SU-DHL-6 (cell line): ENCODE measurements around the gene TEK.

Source experiments
- H2AFZ ChIP-seq: fragments of 200-600 bp; sonication (generic); 2 replicates; pipeline ENCODE4 v1.6.1; 2014; ENCODE audit warnings: low read depth, mild to moderate bottlenecking, moderate library complexity, mixed read lengths, antibody characterized with exemption, low read length; ENCODE audit not compliant: severe bottlenecking
- H3F3A ChIP-seq: fragments of 200-600 bp; shearing (Covaris generic); 2 replicates; pipeline ENCODE4 v1.6.0; 2016; ENCODE audit warnings: antibody characterized with exemption, mild to moderate bottlenecking; ENCODE audit not compliant: insufficient read depth
- H3K27ac ChIP-seq: fragments of 200-600 bp; sonication (generic); 2 replicates; pipeline ENCODE4 v1.5.1; 2016; ENCODE audit warnings: low read depth, mild to moderate bottlenecking, low read length, moderate library complexity, mixed read lengths
- H3K27me3 ChIP-seq: fragments of 200-600 bp; sonication (generic), shearing (Covaris generic); 2 replicates; pipeline ENCODE4 v1.6.0; 2014; ENCODE audit warnings: mild to moderate bottlenecking, low read length
- H3K36me3 ChIP-seq: fragments of 200-600 bp; sonication (generic); 2 replicates; pipeline ENCODE4 v1.6.1; 2014; ENCODE audit warnings: mild to moderate bottlenecking, low read length, mixed read lengths
- H3K4me2 ChIP-seq: fragments of 300-600, 200-600 bp; shearing (Covaris generic), sonication (generic); 2 replicates; pipeline ENCODE4 v1.6.0; 2014; ENCODE audit warnings: low read length, low read depth, mild to moderate bottlenecking; ENCODE audit not compliant: poor library complexity, severe bottlenecking
- H3K4me3 ChIP-seq: fragments of 200-600 bp; sonication (generic); 2 replicates; pipeline ENCODE4 v1.5.1; 2014; ENCODE audit warnings: antibody characterized with exemption, low read length, mild to moderate bottlenecking, mixed read lengths; ENCODE audit not compliant: insufficient read depth, poor library complexity, severe bottlenecking
- H3K79me2 ChIP-seq: fragments of 200-600 bp; sonication (generic); 2 replicates; pipeline ENCODE4 v1.6.1; 2014; ENCODE audit warnings: mild to moderate bottlenecking, low read length, moderate library complexity; ENCODE audit not compliant: insufficient read depth
- H3K9ac ChIP-seq: fragments of 200-600 bp; sonication (generic); 2 replicates; pipeline ENCODE4 v1.7.0; 2014; ENCODE audit warnings: mild to moderate bottlenecking, low read length
- H3K9me2 ChIP-seq: fragments of 200-600 bp; sonication (generic); replicated peaks from 2 replicates; pipeline ENCODE4 v1.6.1; 2014; ENCODE audit warnings: low read length; ENCODE audit not compliant: insufficient read depth
- H3K9me3 ChIP-seq: fragments of 200-600 bp; sonication (generic); 2 replicates; pipeline ENCODE4 v1.6.1; 2014; ENCODE audit warnings: low read length, mixed read lengths; ENCODE audit not compliant: insufficient read depth
- H4K20me1 ChIP-seq: fragments of 200-600 bp; sonication (generic); 2 replicates; pipeline ENCODE4 v1.6.1; 2014; ENCODE audit warnings: low read depth, mild to moderate bottlenecking, antibody characterized with exemption, low read length, moderate library complexity, mixed read lengths
- CTCF ChIP-seq: fragments of 200-600 bp; sonication (generic); IDR thresholded peaks from one replicate; pipeline ENCODE4 v1.5.1; 2017; ENCODE audit warnings: antibody characterized with exemption, mild to moderate bottlenecking, low read length, moderate library complexity; ENCODE audit not compliant: insufficient read depth, poor library complexity, severe bottlenecking
- EZH2phosphoT487 ChIP-seq: fragments of 200-600 bp; sonication (generic), shearing (Covaris generic); conservative IDR thresholded peaks from 2 replicates; pipeline ENCODE4 v1.6.1; 2018; ENCODE audit warnings: mild to moderate bottlenecking, antibody characterized with exemption, low read length, moderate library complexity, mixed read lengths

Gene TEK

GRCh38 chr9:27094640-27095298, 14.3 kb upstream of the TEK start:
- Histone ChIP-seq H3K9ac (no peak overlapping the region), H3K27ac (no peak overlapping the region), H2AFZ (no peak overlapping the region)

DNA sequence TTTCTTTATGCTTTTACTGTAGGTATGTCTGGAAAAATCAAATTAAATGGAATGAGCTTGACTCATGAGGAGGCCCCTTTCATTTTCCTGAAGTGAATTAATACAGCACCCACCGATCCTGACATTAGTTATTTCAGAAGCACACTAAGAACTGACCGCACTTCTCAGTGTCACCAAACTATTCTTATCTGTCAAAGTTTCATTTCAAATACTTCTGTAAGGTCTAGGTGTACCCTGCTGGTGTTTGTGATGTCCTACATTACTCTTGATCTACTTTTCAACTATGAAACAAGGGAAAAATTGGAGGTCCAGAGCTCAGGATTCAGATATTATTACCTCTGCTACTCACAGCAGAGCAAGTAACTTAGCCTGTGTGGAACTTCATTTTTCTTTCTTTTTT, 1.8 kb upstream of the TEK start:
- TF ChIP-seq EZH2phosphoT487: no peak
- no peak for TF ChIP-seq CTCF

More at GRCh38 chr9:27094640-27095298, 14.3 kb upstream of the TEK start:
- Histone ChIP-seq H4K20me1 (no peaks in the 10 kb centered on the region), H3K9me2 (no peaks in the 10 kb centered on the region), H3K4me3 (no peak overlapping the region), H3F3A (no peaks in the 10 kb centered on the region), H3K79me2 (no peaks in the 10 kb centered on the region), H3K27me3 (peaks cover 4% of the 10 kb centered on the region; the same call in 1 of the 2 replicates), H3K36me3 (no peaks in the 10 kb centered on the region), H3K4me2 (no peak overlapping the region), H3K9me3 (no peaks in the 10 kb centered on the region)
- TF ChIP-seq CTCF (no peak), EZH2phosphoT487 (no peak)

GRCh38 chr9:27109621-27110020, 596 bp downstream of the TEK start:
- H3K9ac ChIP-seq: no peak overlapping the region
- no peak overlapping the region for H3K4me3 ChIP-seq
- H3K9me3 ChIP-seq: no peaks in the 10 kb centered on the region
- no peaks in the 10 kb centered on the region for H4K20me1 ChIP-seq
- no peak overlapping the region for H3K4me2 ChIP-seq
- no peaks in the 10 kb centered on the region for H3K9me2 ChIP-seq
- H3K79me2 ChIP-seq: no peaks in the 10 kb centered on the region
- H2AFZ ChIP-seq: no peak overlapping the region
- TF ChIP-seq CTCF (no peak), EZH2phosphoT487 (no peak)
- H3K36me3 ChIP-seq: no peaks in the 10 kb centered on the region
- H3F3A ChIP-seq: no peaks in the 10 kb centered on the region
- H3K27me3 ChIP-seq: no peaks in the 10 kb centered on the region
- no peak overlapping the region for H3K27ac ChIP-seq

More for the DNA sequence above, 1.8 kb upstream of the TEK start:
- H3K79me2 ChIP-seq: no peaks in the 10 kb centered on the region
- no peak overlapping the region for H3K27ac ChIP-seq
- no peaks in the 10 kb centered on the region for H3K36me3 ChIP-seq
- no peak overlapping the region for H3K4me2 ChIP-seq
- no peaks in the 10 kb centered on the region for H3F3A ChIP-seq
- H2AFZ ChIP-seq: no peak overlapping the region
- no peak overlapping the region for H3K4me3 ChIP-seq
- no peaks in the 10 kb centered on the region for H3K9me2 ChIP-seq
- no peaks in the 10 kb centered on the region for H3K9me3 ChIP-seq
- no peaks in the 10 kb centered on the region for H3K27me3 ChIP-seq
- H3K9ac ChIP-seq: no peak overlapping the region
- no peaks in the 10 kb centered on the region for H4K20me1 ChIP-seq
